Measurements from ENCODE around the gene CMTM3.

GRCh38 chr16:66609139-66609510 is 4.6 kb downstream of the CMTM3 start:
- TF ChIP-seq CTCF (IDR thresholded peaks at IDR 0.05; ENCODE audit: insufficient read depth, low read depth, low read length), result no peak
- TF ChIP-seq EZH2 (IDR thresholded peaks at IDR 0.05; ENCODE audit: insufficient read depth, low read length), result no peak

Measured in astrocyte (in vitro differentiated cells and primary cell).